Measurements from ENCODE around the gene DOP1B. TPM values are rescaled to one million over a fixed set of nuclear protein-coding genes. Genes with fewer than 3 reads are reported as not detected.
"Not testable (repeated sequence)": the region's sequence is repeated elsewhere in the genome, so short reads cannot be mapped to it uniquely, and the experiment has no call there.

Gene DOP1B
- total RNA-seq, 1 experiment from 2014 or later = 8.1 TPM

- DNase-seq (ENCODE audit: low read depth) = not testable (repeated sequence)
Measured at GRCh38 chr21:36139791-36140190, 16.8 kb upstream of the DOP1B start.

GRCh38 chr21:36141513-36141925, 15.1 kb upstream of the DOP1B start:
- peak; percentile 75 for DNase-seq (ENCODE audit: low read depth)

- DNase-seq (ENCODE audit: low read depth) = not testable (repeated sequence)
Measured at GRCh38 chr21:36144233-36144632, 12.4 kb upstream of the DOP1B start.

DNA sequence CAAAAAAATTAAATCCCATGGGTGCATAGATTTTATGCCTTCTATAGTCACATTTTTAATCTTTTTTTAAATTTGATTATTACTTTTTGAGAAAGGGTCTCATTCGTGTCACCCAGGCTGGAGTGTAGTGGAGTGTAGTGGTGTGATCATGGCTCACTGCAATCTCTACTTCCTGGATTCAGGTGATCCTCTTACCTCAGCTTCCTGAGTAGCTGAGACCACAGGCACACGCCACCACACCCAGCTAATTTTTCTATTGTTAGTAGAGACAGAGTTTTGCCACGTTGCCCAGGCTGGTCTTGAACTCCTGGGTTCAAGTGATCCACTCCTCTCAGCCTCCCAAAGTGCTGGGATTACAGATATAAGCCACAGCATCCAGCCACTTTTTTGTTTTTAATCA, 11.4 kb upstream of the DOP1B start:
- DNase-seq (ENCODE audit: low read depth) = no peak

DNA sequence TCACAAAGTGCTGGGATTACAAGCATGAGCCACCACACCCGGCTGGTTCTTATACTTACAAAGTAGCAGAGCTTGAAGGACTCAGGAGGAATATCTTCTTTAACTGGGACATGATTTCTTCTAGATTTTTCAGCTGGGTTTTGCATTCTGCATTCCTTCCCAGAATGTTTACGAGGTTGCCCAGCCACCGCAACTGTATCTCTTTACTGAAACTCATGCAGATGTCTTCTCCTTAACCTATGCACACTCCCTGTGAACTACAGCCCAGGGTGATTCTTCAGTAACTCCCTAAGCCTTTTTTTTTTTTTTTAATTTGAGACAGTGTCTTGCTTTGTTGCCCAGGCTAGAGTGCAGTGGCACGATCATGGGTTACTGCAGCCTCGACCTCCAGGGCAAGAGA, 8.7 kb upstream of the DOP1B start:
- no peak for DNase-seq (ENCODE audit: low read depth)

GRCh38 chr21:36148886-36149285, 7.7 kb upstream of the DOP1B start:
- DNase-seq (ENCODE audit: low read depth) = no peak

DNA sequence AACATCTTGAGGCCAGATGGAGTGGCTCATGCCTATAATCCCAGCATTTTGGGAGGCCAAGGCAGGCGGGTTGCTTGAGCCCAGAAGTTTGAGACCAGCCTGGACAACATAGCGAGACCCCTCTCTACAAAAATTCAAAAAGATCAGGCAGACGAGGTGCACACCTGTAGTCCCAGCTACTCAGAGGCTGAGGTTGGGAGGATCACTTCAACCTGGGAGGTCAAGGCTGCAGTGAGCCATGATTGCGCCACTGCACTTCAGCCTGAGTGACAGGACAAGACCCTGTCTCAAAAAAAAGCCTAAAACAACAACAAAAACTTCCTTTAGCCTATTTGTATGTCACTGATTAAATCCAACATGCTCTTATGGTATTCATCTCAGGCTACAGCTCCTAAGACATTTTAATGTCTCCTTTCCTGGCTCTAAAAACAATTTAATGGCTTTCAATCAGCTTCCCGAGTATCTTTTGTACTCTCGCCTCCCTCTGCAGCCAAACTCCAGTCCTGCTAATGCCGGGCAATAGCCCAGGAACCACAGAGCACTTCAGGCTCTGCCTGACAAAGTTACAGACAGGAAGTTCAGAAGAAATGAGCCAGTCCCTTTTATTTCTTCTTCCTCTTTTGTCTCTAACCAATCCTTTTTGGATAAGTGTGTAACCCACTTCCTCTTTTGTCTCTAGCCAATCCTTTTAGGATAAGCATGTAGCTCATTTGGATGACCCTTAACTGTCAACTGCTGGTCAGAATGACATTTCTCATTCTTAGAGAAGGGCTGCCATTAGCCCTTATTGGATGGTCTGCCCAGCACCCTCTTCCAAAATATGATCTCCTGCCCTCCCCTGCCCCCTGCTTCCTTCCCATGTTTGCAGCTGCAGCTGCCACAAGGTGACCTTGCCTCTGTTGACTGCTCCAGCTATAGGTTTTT, 6.6 kb upstream of the DOP1B start:
- DNase-seq (ENCODE audit: low read depth) = peak; percentile 77

DNA sequence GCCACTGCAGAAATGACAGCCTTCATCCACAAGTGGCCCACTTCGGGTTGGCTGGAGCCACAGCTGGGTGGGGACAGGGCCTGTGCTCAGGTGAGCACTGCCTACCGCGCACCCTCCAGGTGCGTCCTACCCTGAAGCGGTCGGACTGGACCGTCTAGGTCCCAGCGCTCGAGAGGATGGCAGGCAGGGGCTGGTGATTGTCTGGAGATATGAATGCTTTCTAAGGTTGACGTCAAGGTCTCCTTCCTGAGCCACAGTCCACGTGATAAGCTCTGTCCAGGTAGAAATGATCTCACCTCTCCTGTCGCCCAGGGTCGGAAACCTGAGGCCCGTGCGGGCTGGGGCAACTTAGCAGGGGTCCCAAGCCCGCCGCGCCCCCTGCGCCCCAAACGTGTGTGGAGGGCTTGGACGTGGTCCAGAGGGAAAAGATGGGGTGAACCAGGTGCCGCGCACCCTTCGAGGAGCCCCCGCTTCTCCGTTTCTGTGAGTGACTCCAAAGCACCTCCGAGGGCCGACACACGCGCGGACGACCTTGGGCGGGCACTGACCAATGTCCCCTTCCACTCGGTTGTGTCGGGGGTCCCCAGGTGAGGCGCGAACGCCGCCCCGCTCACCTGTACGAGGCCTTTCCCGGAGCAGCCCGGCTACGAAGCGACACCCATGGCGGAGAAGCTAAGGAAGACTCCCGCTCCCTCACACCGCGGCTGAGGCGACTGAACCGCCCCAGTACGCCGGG, 853 bp upstream of the DOP1B start:
- no peak for DNase-seq (ENCODE audit: low read depth)

GRCh38 chr21:36156339-36156814, 247 bp upstream of the DOP1B start:
- DNase-seq (ENCODE audit: low read depth) = peak; percentile 92

DNA sequence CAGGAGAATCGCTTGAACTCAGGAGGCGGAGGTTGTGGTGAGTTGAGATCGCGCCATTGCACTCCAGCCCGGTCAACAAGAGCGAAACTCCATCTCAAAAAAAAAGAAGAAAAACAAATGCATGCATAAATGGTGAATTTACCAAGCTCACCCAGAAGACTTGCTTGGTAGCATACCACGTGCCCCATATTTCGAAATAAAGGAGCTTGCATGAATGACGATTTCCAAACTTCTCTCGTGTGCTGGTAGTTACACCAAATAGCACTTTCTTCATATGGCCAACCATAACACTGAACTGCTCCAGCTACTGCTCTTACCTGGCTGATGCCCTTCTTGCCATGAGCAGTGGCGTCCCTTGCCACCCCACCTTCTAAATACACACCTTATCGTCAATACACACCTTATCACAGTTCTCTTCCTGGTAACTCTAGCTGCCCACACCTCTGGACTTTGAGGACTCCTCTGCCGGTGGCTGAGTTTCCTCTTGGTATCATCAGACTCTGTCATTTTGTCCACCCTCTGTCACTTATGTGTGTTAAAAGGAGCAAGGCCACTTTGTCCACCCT, 2.8 kb downstream of the DOP1B start:
- no peak for DNase-seq (ENCODE audit: low read depth)

DNA sequence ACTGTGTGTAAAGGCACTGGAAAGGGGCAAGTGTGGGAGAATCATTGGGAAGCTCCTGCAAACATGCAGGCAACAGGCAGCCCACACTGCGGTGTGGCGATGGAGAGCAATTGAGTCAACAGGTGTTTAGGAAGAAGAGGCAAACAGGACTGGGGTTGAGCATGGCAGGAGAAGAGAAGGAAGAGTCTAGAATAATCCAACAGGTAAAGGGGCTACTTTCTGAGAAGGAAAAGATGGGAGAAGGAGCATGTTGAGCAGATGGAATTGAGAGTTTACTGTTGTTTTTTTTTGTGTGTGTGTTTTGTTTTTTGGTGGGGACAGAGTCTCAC, 4.2 kb downstream of the DOP1B start:
- DNase-seq (ENCODE audit: low read depth) = no peak

DNA sequence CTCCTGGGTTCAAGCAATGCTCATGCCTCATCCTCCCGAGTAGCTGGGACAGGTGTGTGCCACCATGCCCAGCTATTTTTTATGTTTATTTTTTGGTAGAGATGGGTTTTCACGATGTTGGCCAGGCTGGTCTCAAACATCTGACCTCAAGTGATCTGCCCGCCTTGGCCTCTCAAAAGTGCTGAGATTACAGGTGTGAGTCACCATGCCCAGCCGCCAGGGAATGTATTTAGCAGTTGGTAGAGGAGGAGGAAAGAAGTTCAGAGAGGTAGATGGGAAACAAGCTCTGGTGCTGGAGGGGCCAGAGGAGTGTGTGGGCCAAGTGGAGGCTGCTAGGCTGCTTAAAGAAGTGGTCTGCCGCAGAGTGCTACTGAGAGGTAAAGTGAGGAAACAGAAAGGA, 6.0 kb downstream of the DOP1B start:
- DNase-seq (ENCODE audit: low read depth) = no peak

DNA sequence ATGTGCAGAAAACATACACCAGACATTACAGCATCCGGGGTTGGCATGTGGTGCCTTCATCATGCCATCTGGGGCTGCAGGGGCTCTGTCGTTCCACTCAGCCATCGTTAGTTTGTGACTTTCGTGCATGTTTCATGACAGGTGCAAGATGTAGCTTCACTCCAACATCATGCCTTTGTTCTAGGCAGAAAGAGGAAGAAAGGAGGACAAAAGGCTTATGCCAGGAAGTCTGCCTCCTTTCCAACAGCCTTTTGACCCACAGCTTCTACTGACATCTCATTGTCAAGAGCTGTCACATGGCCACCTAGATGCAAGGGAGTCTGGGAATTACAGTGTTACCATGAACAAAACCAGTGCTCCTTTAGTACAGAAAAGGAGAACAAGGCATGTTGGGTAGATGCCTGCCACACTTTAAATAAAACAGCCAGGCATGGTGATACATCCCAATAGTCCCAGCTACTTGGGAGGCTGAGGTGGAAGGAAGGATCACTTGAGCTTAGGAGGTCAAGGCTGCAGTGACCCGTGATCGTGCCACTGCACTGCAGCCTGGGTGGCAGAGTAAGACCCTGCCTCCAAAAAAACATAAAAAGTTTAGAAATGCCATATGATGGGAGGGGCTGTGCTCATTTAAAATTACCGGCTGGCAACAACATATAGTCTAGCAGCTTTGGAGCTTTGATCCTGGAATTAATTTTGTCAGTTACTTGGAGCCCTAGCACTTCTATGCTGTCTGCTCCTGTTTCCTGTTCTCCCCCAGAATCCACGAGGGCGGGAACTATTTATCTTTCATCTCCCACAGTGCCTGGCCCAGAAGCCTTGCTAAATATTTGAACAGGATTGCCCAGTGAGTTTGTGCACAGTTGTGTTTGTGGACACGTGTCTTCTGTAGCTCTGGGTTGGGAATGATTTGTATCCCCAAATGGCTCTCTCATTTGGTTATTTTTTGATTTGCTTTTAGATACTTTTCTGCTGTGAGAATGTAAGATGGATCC, 7.4 kb downstream of the DOP1B start:
- no peak for DNase-seq (ENCODE audit: low read depth)

GRCh38 chr21:36165356-36165755, 8.7 kb downstream of the DOP1B start:
- no peak for DNase-seq (ENCODE audit: low read depth)

DNA sequence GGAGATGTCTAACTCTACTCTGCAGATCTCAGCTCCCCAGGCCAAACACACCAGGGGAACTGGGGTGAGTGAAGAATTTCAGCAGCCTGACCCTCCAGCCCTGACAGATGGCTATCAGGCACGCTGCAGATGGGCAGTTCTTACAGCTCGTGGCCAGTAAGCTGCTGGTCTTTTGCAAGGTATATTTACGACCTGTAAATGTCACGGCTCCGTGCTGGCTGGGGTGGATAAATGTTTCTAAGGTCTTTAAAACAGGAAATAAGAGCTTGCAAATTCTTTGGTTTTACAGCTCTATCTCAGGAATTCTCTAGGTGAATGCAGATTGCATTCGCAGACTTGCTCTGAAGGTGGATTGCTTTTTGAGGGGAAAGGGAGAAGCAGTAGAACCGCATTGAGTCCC, 10.1 kb downstream of the DOP1B start:
- DNase-seq (ENCODE audit: low read depth) = no peak

DNA sequence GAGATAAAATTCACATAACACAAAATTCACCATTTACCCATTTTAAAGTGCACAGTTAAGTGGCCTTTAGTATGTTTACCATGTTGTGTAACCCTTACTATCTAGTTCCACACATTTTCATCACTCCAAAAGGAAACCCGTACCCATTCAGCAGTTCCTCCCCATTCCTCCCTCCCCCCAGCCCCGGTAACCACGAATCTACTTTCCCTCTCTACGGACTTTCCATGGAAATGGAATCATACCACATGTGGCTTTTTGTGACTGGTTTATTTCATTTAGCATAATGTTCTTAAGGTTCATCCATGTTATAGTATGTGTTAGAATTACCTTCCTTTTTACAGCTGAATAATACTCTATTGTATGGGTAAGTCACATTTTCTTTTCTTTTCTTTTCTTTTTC, 10.9 kb downstream of the DOP1B start:
- DNase-seq (ENCODE audit: low read depth) = no peak

DNA sequence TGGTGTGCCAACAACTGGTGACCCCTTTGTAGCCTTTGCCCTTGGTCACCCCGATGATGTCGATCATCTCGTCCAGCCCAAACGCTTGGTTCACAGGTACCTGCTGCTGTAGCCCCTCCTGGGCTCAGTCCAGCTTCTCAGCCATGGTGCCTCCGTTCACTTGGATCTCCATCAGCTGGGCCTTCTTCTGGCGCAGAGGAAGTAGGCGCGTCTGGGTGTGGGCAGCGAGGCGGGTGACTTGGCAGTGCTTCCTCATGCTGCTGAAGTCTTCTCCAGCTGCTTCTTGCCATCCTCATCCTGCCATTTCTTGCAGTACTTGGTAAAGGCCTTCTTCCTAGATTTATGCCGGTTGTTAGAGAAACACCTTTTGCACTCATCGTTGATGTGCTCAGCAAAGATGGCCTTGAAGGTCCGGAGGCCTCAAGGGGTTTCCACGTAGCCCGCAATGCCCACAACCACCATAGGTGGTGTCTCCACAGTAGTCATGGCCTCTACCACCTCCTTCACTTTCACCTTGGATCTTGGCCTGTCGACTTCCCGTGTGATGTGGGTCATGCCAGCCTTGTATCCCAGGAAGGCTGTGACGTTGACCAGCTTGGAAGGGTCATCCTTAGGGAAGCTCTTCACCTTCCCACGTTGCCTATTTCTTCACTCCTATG, 13.0 kb downstream of the DOP1B start:
- DNase-seq (ENCODE audit: low read depth) = no peak

DNA sequence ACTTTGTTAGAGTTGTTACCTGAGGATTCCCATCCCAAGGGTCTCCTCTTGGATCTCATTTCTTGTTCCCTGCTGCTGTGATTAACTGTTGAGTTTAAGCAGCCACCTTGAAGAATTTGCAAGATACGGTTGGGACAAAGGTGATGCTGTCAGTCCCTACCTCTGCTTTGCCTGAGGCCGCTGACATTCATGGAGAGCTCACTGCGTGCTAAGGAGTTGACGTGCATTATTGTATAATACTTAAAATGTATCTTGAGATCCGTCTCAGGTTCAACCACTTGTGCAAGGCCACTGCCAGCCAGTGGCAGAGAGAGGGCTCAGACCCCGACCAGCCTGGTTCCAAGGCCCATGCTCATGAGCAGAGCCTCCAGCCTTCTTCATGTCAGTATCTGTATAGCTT, 14.2 kb downstream of the DOP1B start:
- no peak for DNase-seq (ENCODE audit: low read depth)

DNA sequence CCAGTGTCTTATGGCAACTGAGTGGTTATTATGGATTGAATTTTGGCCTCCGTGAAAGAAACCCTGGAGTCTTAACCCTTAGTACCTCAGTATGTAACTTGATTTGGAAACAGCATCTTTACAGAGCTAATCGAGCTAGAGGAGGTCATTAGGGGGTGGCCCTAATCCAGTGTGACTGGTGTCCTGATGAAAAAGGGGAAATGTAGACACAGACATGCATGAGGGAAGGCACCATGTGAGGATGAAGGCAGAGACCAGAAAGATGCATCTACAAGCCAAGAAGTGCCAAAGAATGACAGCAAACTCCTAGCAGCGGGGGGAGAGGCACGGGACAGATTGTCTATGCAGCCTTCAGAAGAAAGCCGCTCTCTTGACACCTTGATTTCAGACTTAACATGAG, 14.7 kb downstream of the DOP1B start:
- DNase-seq (ENCODE audit: low read depth) = no peak

DNA sequence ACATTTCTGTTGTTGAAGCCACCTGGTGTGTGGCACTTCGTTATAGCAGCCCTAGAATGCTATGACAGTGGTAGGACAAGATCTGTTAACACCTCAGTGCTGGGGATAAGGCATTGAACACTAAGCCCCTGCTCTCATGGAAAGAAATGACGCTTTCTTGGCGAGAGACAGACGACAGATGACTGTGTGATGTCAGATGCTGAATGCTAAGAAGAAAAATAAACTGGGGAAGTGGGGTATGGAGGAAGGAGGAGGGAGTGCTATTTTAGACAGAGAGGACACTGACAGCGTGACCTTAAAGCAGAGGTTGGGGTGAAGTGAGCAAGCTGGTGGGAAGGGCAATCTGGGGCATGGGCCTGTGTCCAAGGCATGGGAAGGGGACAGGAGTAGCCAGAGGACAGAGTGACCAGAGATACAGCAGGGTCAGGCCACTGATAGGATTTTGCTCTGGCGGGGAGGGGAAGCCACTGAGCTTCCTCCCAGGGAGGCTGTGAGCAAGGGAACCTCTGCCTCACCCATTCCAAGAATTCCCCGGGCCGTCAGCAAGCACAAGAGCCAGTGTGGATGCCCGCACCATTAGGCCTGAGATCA, 15.2 kb downstream of the DOP1B start:
- DNase-seq (ENCODE audit: low read depth) = no peak

GRCh38 chr21:36174780-36175179, 18.2 kb downstream of the DOP1B start:
- no peak for DNase-seq (ENCODE audit: low read depth)

Measured in RPMI7951 (cell line).